Suprapubic skin (tissue), 4 donors: ENCODE results near the gene SCAMP4.

Experiments
- CTCF ChIP-seq, 2 donors: fragments of 200-600 bp in 1 of 2; fragments of 450-650 bp in 1 of 2; sonication (generic) in 1 of 2; IDR thresholded peaks; one replicate each; pipeline ENCODE4 v1.5.1; 2016 to 2019; ENCODE audit warnings: antibody characterized with exemption in 2 of 2, mild to moderate bottlenecking in 1 of 2, moderate library complexity in 1 of 2
- EP300 ChIP-seq: sonication (generic); formaldehyde crosslinking; IDR thresholded peaks from one replicate; pipeline ENCODE4 v1.6.1; 2017; ENCODE audit warnings: antibody characterized with exemption
- POLR2A ChIP-seq, 2 donors: fragments of 450-650 bp; IDR thresholded peaks; one replicate each; pipeline ENCODE4 v1.6.1; 2017; ENCODE audit warnings: antibody characterized with exemption in 2 of 2, mild to moderate bottlenecking in 2 of 2, moderate library complexity in 2 of 2
- POLR2AphosphoS5 ChIP-seq, 3 donors: sonication (generic); formaldehyde crosslinking; IDR thresholded peaks; one replicate each; pipeline ENCODE4 v1.6.1; 2017; ENCODE audit warnings: antibody characterized with exemption in 3 of 3

GRCh38 chr19:1880611-1881392 lies 24.4 kb upstream of the SCAMP4 start:
- TF ChIP-seq POLR2AphosphoS5 (IDR thresholded peaks at IDR 0.05) (no peak), CTCF (IDR thresholded peaks at IDR 0.05) (no peak), POLR2A (IDR thresholded peaks at IDR 0.05) (no peak), EP300 (no peak)
